Right lobe of liver (tissue), 6 donors: ENCODE data around the gene ASAP2. TPM values are rescaled to one million over a fixed set of nuclear protein-coding genes. Genes with fewer than 3 reads are reported as not detected.

ENCODE experiments used
- ATAC-seq, 4 donors: fragments of 200-7000 bp; cut with Tn5 transposase; one replicate each; pipeline ENCODE4 v1.9.1; 2020; ENCODE audit warnings: mild to moderate bottlenecking in 4 of 4, moderate library complexity in 4 of 4
- DNase-seq, 3 donors: peaks; one replicate each; pipeline ENCODE4 v3.0.0-alpha.2; 2020
- H3K27ac ChIP-seq, 3 donors: fragments of 200-600 bp; one replicate each; pipeline ENCODE4 v1.8.0; 2022
- H3K27me3 ChIP-seq, 2 donors: fragments of 200-600 bp; one replicate each; pipeline ENCODE4 v1.8.0; 2022
- H3K36me3 ChIP-seq, 4 donors: fragments of 200-600 bp; sonication (generic) in 1 of 4; one replicate each; pipeline versions ENCODE4 v1.5.1 to v1.8.0; 2017 to 2022; ENCODE audit warnings: control low read depth in 1 of 4
- H3K4me1 ChIP-seq, 4 donors: fragments of 200-600 bp; sonication (generic) in 1 of 4; one replicate each; pipeline versions ENCODE4 v1.5.1 to v1.8.0; 2017 to 2022; ENCODE audit warnings: control low read depth in 1 of 4
- H3K4me3 ChIP-seq, 3 donors: fragments of 200-600 bp; one replicate each; pipeline ENCODE4 v1.8.0; 2022
- H3K9me3 ChIP-seq, 4 donors: fragments of 200-600 bp; sonication (generic) in 1 of 4; one replicate each; pipeline versions ENCODE4 v1.5.1 to v1.8.0; 2017 to 2022; ENCODE audit warnings: control low read depth in 1 of 4
- CTCF ChIP-seq, 4 donors: fragments of 200-600 bp in 3 of 4; fragments of 450-650 bp in 1 of 4; IDR thresholded peaks; one replicate each; pipeline versions ENCODE4 v1.5.1 to v1.8.0; 2016 to 2022; ENCODE audit warnings: antibody characterized with exemption in 4 of 4, mild to moderate bottlenecking in 2 of 4
- POLR2A ChIP-seq: fragments of 450-650 bp; IDR thresholded peaks from one replicate; pipeline ENCODE4 v1.6.1; 2017; ENCODE audit warnings: antibody characterized with exemption, mild to moderate bottlenecking
- WGBS: methylation state at CpG from one replicate; pipeline ENCODE4 v1.1.6; 2018; ENCODE audit warnings: low coverage, low lambda C conversion rate; ENCODE audit not compliant: insufficient coverage; ENCODE audit errors: missing lambda C conversion rate; 5-methylcytosine and 5-hydroxymethylcytosine counted together
- intact Hi-C, 2 donors: fragments of 100-400 bp; cut with DNase I; formaldehyde crosslinking; loops; one replicate each; pipeline versions ENCODE4 v1.11.2 to v1.14.1; 2022
- total RNA-seq, 6 experiments: library from RNA; depleted of rRNA in 2 of 6; stranded (reverse); fragments of >200 nt in 2 of 6; fragmentation: NEBNext Ultra II Directional in 3 of 6; extraction: Animal tissue kit (Norgen Biotek cat#: 25700) in 3 of 6; gene quantifications; one replicate each; pipeline versions ENCODE4 v1.1.0 to v1.2.4, GENCODE V29; 2016 to 2023
- donor health status: DM: no; HTN: yes; CAD: no.
- donor health status: DM: no; HTN: no; CAD: no.
- donor health status: DM: no; HTN: no; CAD: no.
- donor health status: DM: no; HTN: yes; CAD: no.
- donor health status: DM: no; HTN: yes; CAD: no.

The ASAP2 gene
- total RNA-seq, 6 experiments from 2014 or later = 2.4 to 5.2 (median 3.9) TPM

- H3K9me3 ChIP-seq = no peaks in the 10 kb centered on the region
- TF ChIP-seq POLR2A = no peak
- TF ChIP-seq CTCF (IDR thresholded peaks at IDR 0.05) = no peak
- 57% methylated on average over 11 of the region's 11 CpGs for WGBS
- H3K27ac ChIP-seq = no peak overlapping the region
- ATAC-seq = no peak
- no peaks in the 10 kb centered on the region for H3K36me3 ChIP-seq
- no peaks in the 10 kb centered on the region for H3K4me1 ChIP-seq
- no peaks in the 10 kb centered on the region for H3K27me3 ChIP-seq
- DNase-seq = no peak
- no peak overlapping the region for H3K4me3 ChIP-seq
- intact Hi-C loops = no loop called here
Observed at GRCh38 chr2:9356261-9356660, 149.6 kb downstream of the ASAP2 start.

GRCh38 chr2:9358846-9359245, 152.2 kb downstream of the ASAP2 start:
- H3K27ac ChIP-seq = no peak overlapping the region
- H3K4me1 ChIP-seq = no peaks in the 10 kb centered on the region
- no peaks in the 10 kb centered on the region for H3K27me3 ChIP-seq
- DNase-seq (no peak), ATAC-seq (no peak)
- intact Hi-C loops = no loop called here
- no peak overlapping the region for H3K4me3 ChIP-seq
- H3K36me3 ChIP-seq = no peaks in the 10 kb centered on the region
- no peak for TF ChIP-seq CTCF (IDR thresholded peaks at IDR 0.05)
- no peak for TF ChIP-seq POLR2A
- H3K9me3 ChIP-seq = no peaks in the 10 kb centered on the region
- 25% methylated on average over 1 of the region's 1 CpG for WGBS

GRCh38 chr2:9359463-9359862, 152.9 kb downstream of the ASAP2 start:
- WGBS = 50% methylated on average over 4 of the region's 4 CpGs
- no peaks in the 10 kb centered on the region for H3K27me3 ChIP-seq
- no peak for TF ChIP-seq CTCF (IDR thresholded peaks at IDR 0.05)
- no peak for TF ChIP-seq POLR2A
- no peaks in the 10 kb centered on the region for H3K4me1 ChIP-seq
- intact Hi-C loops = no loop called here
- ATAC-seq (no peak), DNase-seq (no peak)
- H3K27ac ChIP-seq = no peak overlapping the region
- H3K9me3 ChIP-seq = no peaks in the 10 kb centered on the region
- H3K36me3 ChIP-seq = no peaks in the 10 kb centered on the region
- H3K4me3 ChIP-seq = no peak overlapping the region

- H3K36me3 ChIP-seq = no peaks in the 10 kb centered on the region
- intact Hi-C loops = no loop called here
- TF ChIP-seq CTCF (IDR thresholded peaks at IDR 0.05) (no peak), POLR2A (no peak)
- H3K9me3 ChIP-seq = no peaks in the 10 kb centered on the region
- H3K4me3 ChIP-seq = no peak overlapping the region
- no peaks in the 10 kb centered on the region for H3K4me1 ChIP-seq
- DNase-seq = no peak
- ATAC-seq = no peak
- H3K27ac ChIP-seq = no peak overlapping the region
- H3K27me3 ChIP-seq = no peaks in the 10 kb centered on the region
- no CpG with 5 or more reads among the region's 1 CpG for WGBS
Observed at GRCh38 chr2:9360110-9360509, 153.5 kb downstream of the ASAP2 start.

- Histone ChIP-seq H3K27me3 (no peaks in the 10 kb centered on the region), H3K4me3 (no peak overlapping the region), H3K4me1 (no peaks in the 10 kb centered on the region), H3K36me3 (no peaks in the 10 kb centered on the region), H3K9me3 (no peaks in the 10 kb centered on the region), H3K27ac (no peak overlapping the region)
- intact Hi-C loops = no loop called here
- DNase-seq = no peak
- 94% methylated on average over 2 of the region's 2 CpGs for WGBS
- no peak for ATAC-seq
- TF ChIP-seq POLR2A = no peak
- TF ChIP-seq CTCF (IDR thresholded peaks at IDR 0.05) = no peak
Observed at GRCh38 chr2:9360701-9361100, 154.1 kb downstream of the ASAP2 start.
